Pulmonary artery endothelial cell (primary cell): Measurements from ENCODE around the gene STEAP2. TPM values are rescaled to one million over a fixed set of nuclear protein-coding genes. Genes with fewer than 3 reads are reported as not detected.

ENCODE experiments used
- DNase-seq: peaks from one replicate; pipeline ENCODE4 v3.0.0-alpha.2; 2011; ENCODE audit warnings: low read depth, low spot score
- total RNA-seq: library from RNA; depleted of rRNA; stranded (reverse); fragments of >200 nt; gene quantifications from 2 replicates; pipeline ENCODE4 v1.2.3, GENCODE V29; 2014

Gene STEAP2
- total RNA-seq, 1 donor from 2014 or later, result 2.3 TPM

- DNase-seq, result no peak
Measured at GRCh38 chr7:90270431-90271178, 59.1 kb downstream of the STEAP2 start.

- no peak for DNase-seq
Measured at GRCh38 chr7:90271753-90272152, 60.2 kb downstream of the STEAP2 start.

GRCh38 chr7:90272242-90272641 is 60.7 kb downstream of the STEAP2 start:
- DNase-seq, result no peak

GRCh38 chr7:90274161-90274560 is 62.6 kb downstream of the STEAP2 start:
- no peak for DNase-seq

- DNase-seq, result no peak
Measured at GRCh38 chr7:90276033-90276728, 64.6 kb downstream of the STEAP2 start.

Other genes with a start within 250 kb of the STEAP2 start
- 18.6 and 40.1 TPM in 2 replicates for gene STEAP1, start 57.3 kb upstream of the STEAP2 start, total RNA-seq
- gene CFAP69, start 33.4 kb downstream of the STEAP2 start, total RNA-seq, result 1.8 and 3.6 TPM in 2 replicates
- gene FAM237B, start 109.6 kb downstream of the STEAP2 start, total RNA-seq, result not detected in 2 replicates
- gene GTPBP10, start 135.0 kb downstream of the STEAP2 start, total RNA-seq, result 7.4 and 14.0 TPM in 2 replicates
- gene CLDN12, start 191.7 kb downstream of the STEAP2 start, total RNA-seq, result 4.6 and 13.3 TPM in 2 replicates